ENCODE data around the gene DSTN. TPM values are rescaled to one million over a fixed set of nuclear protein-coding genes. Genes with fewer than 3 reads are reported as not detected.

DSTN gene
- 258 TPM for total RNA-seq

DNA sequence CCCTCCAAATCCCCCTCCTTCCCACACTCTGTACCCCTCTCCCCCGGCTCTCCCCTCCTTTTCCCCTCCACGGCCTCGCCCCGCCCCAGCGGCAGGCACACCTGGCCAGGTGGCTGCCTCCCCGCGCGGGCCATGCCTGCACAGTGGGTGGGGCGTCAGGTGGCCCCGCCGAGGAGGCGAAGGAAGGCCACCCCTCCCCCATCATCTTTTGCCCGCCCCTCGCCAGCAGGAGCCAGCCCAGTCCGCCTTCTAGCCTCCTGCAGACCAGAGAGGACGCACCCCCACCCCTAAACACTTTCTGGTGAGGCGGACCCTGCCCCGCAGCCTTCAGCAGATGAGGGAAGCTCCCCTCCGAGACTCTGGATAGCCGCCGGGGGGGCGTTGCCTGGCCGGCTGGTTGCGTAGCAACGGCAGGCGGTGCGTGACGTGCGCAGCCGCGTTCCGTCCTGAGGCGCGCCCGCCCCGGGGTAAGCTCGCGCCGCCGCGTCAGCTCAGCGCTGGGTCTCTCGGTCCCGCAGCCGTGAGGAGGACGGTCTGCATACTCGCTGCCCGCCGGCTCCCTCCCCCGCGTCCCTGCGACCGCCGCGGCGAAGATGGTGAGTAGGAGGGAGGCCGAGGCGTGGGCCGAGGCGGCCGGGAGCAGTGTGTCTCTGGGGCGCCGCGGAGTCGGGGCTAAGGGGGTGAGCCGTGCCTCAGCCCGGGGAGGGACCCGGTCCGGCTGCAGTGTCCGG is at the start of gene DSTN:
TSS of gene DSTN (plus strand) at position 460 of the 731 bp plus-strand sequence. CDS start at position 594, 134 bp downstream.
- peak; percentile 95 to 96 for DNase-seq (ENCODE audit: low spot score in 2 of 2)
- FAIRE-seq = no peak

DNA sequence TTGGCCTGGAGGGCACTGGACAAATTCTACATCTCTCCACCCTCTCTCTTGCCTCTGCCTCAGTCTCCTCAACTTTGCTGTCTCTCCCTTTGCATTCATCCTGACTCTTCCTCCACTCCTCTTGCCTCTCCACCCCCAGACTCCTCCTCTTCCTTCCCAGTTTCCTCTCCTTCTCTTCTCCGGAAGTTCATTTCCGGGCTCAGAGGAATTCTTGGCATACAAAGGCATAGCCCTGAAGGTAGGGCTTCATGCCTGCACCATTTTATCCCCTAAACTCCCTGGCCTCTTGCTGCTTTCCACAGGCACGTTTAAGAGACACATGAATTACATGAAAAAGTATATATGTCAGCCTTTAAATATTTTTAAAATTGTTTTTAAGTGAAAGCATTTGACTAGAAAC is 49.3 kb upstream of the DSTN start:
- DNase-seq (ENCODE audit: low spot score in 2 of 2) (no peak), FAIRE-seq (no peak)

DNA sequence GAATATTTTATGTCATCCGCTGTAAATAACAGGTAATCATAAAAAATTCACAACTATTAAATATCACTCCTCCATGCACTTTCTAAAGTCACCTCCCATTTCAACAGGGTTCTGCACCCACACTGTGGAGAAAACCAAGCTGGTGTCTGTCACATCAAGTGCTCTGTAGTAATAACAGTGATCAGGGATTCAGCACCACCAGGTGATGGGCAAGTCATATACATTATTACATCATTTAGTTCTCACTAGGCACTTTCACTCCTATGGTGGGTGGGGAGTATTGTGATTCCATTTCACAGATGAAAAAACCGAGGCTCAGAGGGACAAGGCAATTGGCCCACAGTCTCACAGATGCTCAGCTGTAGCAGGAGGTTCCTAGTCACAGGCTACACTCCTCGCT is 47.3 kb upstream of the DSTN start:
- DNase-seq (ENCODE audit: low spot score in 2 of 2) (no peak), FAIRE-seq (no peak)

DNA sequence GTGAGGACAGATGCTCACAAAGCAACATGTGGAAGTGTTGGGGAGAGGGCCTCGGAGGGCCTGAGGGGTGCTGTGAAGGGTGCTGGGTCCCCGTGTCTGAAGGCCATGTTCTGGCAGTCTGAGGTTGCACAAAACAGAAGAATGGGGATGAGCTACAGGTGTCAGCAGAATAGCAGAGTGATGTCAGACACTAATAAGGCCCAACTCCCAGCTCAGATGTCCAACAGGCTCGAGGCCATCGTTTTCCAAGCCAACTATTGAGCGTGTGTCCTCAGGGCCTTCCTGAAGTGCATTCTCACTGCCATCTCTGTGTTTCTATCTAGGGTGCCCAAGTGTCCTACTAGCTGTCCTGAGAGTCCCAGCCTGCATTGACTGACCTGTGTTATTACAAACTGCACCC is 46.5 kb upstream of the DSTN start:
- DNase-seq (ENCODE audit: low spot score in 2 of 2) = no peak
- no peak for FAIRE-seq

DNA sequence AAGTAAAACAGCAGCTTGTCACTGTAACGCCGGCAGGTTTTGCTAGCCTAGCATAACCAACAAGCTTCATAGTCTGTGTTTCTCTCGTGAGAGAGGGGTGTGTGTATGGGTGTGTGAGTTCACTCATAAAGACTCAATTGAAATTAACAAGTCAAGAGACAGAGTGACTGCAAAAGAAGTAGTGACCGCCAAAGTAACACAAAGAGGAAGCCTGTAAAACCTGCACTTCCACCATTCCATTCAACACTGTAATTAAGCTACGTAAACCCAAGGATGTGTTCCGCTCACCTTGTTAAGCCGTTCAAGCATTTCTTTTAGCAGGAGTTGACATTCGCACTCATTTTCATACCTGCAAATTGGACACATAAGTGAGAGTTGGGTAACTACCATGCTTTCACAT is 45.3 kb upstream of the DSTN start:
- no peak for FAIRE-seq
- no peak for DNase-seq (ENCODE audit: low spot score in 2 of 2)

DNA sequence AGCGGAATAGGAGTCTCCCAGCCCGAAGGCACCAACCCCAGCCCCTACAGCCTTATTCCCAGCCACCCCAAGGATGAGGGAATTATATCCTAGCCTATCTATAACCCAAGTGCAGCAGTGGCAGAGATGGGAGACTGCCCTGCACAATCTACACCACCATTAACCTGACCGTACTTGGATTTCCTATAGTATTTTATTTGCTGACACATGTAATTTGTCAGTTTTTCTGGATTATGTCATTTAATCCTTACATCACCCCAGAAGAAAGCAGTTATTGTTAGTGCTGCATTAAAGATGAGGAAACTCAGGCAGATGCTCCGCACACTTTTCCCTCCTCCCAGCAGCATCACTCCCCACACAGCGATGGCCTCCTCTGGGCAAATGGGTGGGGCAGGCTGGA is 44.7 kb upstream of the DSTN start:
- FAIRE-seq = no peak
- no peak for DNase-seq (ENCODE audit: low spot score in 2 of 2)

DNA sequence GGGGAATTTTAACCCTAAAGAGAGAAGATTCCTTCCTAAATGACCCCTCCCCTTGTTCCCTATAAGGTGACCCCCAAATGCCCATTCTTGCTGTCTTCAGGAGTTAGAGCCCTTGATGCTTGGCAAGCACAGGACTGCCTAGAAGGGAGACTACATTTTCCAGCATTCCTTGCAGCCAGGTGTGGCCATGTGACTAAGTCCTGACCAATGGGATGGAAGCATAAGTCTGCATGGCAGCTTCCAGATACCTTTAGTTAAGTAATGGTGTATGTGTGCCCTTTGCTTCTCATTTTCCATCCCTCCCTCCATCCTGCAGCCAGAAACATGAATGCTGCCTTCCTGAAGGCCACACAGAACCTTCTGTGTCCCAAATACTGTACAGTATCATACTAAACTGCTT is 44.2 kb upstream of the DSTN start:
- FAIRE-seq (no peak), DNase-seq (ENCODE audit: low spot score in 2 of 2) (no peak)

DNA sequence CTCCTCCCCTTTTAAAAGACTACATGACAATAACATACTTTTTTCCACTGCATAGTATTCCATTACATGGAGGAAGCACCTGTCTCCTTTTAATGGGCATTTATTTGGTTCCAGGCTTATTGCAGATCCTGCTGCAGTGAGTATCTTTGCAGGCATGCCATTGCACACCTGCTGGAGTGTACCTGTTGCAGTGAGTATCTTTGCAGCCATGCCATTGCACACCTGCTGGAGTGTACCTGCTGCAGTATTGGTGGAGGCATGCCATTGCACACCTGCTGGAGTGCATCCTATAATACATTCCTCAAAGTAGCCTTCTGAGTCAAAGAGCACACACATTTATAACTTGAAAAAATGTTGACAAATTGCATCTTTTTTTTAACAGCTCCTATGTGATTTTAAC is 40.3 kb upstream of the DSTN start:
- FAIRE-seq (no peak), DNase-seq (ENCODE audit: low spot score in 2 of 2) (no peak)

DNA sequence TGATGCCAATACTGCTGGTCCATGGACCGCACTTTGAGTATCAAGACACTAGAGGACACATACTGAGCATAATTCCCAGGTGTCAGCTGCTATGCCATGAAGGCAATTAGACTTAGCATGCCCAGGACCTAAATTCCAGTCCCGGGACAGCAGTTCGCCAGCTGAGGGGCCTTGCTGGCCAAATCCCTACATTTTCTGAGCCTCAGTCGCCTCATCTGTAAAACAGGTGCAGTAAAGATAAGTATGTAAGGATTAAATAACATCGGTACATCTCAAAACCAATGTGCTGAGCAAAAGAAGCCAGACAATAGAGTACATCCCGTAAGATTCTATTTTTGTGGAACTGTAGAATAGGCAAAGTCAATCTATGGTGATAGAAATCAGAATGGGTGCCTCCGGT is 39.7 kb upstream of the DSTN start:
- FAIRE-seq = no peak

DNA sequence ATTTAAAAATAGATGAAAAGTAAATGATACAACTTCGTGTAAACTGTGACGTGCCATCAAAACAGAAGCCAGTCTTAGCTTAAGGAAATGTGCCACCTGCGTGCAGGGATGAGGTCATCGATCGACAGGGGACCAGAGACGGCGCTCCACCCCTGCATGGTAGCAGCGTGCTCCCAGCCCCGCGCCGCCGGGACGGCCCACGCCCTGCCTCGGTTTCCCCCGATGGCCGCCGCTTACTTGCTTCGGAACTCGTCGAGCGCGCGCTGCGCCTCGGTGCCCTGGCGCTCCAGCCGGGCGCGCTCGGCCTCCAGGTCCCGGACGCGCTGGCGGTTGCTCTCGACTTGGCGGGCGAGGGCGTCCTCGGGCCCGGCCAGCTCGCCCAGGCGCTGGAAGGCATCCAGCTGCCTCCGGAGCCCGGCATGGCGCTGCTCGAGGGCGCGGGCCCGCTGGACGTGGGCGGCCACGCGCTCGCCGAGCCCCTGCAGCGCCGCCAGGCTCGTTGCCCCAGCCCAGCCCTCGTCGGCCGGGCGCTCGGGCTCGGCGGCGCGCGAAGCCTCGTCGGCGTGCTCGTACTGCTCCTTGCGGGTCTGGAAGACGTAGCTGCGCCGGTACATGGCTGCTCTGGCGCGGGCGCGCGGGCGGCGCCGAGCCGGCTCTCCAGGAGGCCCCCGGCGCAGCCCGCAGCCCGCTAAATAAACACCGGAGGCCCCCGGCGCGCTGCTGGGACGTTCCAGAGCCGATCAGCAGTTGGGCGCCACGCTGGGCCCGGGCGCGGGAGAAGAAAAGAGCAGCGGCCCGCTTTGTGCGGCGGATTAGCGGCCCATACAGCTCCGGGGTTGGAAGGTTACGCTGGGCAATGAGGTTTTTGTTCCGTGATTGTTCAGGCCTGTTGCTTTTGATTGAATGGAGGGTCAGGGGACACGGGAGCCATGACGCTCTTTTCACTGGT is 38.9 kb upstream of the DSTN start, which contains the start of gene BFSP1:
TSS of gene BFSP1 (minus strand) at position 664 of the 949 bp plus-strand sequence. CDS start at position 614, 50 bp downstream.
- peak; percentile 67 to 72 for DNase-seq (ENCODE audit: low spot score in 2 of 2)
- FAIRE-seq = no peak

More for the DNA sequence above, 39.7 kb upstream of the DSTN start:
- DNase-seq (ENCODE audit: low spot score in 2 of 2) = no peak

DNA sequence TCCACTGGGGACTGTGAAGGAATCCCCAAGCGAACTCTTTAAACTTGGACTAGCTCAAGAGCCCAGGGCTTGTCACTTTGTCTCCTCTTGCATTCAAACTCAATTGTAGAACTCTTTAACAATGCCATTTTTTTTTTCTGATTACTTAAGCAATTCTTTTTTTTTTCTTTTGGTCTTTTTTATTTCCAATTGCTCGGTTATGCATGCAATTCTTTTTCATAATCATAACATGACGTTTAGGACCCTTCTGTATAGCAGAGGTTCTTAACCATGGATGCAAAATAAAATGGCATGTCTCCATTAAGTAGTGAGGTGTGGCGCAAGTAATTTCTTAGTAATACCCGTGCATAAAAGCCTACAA is 38.2 kb upstream of the DSTN start:
- no peak for DNase-seq (ENCODE audit: low spot score in 2 of 2)
- no peak for FAIRE-seq

DNA sequence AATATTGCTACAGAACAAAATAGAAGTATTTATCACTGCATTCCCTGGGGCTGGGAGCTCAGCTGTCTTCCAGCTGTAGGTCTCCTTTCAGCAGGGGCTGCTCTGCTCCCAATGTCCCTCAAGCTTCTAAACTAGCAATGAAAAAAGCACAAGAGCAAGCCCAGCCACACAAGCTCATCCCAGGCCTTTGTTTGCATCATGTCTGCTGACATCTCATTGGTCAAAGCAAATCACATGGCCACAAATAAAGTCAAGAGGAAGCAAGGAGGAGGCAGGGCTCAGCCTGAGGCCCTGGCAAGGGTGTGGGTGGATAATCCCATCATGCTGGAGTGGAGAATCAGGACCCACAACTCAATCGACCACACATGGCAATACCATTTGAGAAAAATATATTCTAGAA is 36.5 kb upstream of the DSTN start:
- peak in 1 of 2 donors; percentile 23 for DNase-seq (ENCODE audit: low spot score in 2 of 2)
- FAIRE-seq = no peak

DNA sequence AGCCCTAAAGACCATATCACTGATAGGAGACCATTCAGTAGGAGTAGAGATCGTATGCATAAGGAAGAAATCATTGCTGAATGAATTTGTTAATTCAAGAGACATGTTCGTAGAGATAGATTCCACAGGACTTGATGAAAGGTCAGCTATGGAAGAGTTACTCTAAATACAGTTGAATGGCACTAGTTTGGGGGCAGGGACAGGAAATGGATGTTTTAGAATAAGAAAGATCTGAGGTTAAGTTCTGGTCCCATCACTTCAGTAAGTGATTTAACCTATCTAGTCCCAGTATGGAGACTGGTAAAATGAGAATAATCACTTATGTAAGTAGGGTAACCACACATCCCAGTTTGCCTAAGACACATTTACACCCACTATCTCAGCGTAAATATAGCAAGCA is 35.8 kb upstream of the DSTN start:
- DNase-seq (ENCODE audit: low spot score in 2 of 2) (no peak), FAIRE-seq (no peak)

DNA sequence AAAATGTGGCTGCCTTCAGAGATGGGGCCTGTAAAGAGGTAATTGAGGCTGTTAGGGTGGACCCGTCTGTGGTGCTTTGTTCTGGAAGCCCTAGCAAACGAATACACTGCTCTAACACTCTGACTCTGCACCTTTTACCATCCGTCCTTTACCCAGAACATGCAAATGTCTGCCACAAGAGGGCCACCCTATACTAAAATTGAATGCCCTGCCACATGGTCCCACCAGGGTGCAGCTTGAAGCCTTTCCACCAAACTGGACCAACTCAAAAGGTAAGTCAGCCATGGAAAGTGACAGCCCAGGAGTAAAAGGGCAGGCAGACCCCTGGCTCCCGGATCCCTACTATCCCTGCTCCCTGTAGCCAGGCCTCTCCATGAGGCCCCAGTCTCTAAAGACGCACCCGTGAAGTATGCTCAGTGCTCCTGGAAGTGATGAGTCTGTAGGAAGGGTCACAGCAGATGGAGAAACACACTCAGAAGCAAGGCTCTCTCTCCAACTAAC is 32.9 kb upstream of the DSTN start:
- DNase-seq (ENCODE audit: low spot score in 2 of 2) (peak; percentile 58 to 71), FAIRE-seq (no peak)

DNA sequence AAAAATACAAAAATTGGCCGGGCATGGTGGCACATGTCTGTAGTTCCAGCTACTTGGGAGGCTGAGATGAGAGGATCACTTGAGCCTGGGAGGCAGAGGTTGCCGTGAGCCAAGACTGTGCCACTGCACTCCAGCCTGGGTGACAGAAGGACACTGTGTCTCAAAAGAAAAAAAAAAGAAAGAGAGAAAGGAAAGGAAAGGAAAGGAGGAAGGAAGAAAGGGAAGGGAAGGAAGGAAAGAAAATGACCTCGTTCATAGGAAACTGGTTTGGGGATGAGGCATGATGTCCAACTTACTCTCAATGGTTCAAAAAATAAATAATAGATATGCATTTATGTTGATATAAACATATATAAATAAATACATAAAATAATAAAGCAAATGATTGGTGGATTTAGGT is 31.9 kb upstream of the DSTN start:
- FAIRE-seq (no peak), DNase-seq (ENCODE audit: low spot score in 2 of 2) (no peak)

DNA sequence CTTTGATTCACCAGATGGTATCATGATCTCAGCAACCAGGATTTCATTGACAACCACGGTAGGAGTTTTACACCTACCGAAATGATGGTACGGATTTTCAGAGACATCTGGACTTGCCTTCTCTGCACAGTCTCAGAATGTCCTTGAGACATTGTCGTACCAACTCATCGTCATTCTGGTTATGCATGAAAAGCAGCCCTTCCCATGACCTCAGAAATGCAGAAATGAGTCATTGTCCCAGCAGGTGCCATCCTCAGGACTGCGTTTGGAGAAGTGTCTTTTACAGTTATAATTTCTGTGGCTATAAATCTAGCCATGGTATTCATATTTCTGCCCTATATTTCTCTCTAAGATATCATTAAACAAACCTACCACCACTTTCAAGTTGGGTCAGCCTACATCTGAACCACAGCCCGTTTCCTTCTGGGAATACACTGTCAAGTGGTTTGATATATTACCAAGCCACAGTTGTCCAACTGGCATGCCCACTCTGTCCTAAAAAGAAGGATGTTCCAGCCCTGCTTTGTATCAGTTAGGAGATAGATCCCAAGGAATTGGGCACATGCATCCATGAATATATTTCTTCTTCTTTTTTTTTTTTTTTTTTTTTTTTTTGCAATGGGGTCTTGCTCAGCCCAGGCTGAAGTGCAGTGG is 31.2 kb upstream of the DSTN start:
- FAIRE-seq (no peak), DNase-seq (ENCODE audit: low spot score in 2 of 2) (no peak)

DNA sequence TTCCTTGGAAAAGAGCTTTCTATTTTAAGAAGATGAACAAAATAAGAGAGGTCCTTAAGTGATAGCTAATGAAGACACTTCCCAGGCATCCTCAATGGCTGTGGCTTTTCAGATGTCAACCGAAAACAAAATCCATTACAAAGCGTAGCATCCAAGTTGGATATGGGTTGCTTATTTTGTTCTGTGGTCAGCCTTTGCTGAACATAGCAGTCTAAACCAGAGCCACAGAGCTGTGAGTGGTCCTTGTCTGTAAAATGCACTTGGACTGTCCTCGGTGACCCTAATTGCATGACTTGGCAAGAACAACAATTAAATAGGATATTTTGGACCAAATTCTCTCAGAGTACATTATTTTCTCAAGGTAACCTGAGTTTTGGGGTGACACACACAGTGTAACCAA is 28.3 kb upstream of the DSTN start:
- no peak for FAIRE-seq
- DNase-seq (ENCODE audit: low spot score in 2 of 2) = no peak

DNA sequence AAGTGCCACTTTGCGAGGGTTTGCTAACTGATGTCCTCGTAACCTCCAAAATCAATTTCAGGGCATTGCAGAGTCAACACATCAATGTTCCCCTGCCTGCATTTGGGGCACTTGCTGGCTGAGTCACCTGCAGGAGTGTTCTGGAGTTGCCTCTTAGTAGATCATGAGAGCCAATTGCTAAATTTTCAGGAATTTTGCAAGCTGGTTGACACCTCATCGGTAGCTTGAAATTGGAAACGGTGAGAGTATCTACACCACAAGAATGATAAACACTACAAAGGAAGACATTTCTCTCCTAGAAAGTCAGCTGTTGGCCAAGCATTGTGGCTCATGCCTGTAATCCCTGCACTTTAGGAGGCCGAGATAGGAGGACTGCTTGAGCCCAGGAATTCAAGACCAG is 27.9 kb upstream of the DSTN start:
- DNase-seq (ENCODE audit: low spot score in 2 of 2) (no peak), FAIRE-seq (no peak)

DNA sequence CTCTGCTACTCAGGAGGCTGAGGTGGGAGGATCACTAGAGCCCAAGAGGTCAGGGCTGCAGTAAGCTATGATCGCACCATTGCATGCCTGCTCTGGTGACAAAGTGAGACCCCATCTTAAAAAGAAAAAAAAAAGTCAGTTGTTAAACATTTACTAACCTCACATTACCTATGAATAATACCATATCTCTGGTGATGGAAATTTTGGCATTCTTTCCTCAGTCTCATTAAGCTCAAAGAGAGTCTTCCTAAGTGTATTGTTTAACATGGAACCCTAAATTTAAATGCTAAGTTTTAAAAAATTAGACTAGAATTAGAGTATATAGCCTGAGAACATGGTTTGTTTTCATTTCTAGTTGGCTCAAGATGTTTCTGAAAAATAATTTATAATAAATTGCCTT is 27.4 kb upstream of the DSTN start:
- FAIRE-seq = no peak
- no peak for DNase-seq (ENCODE audit: low spot score in 2 of 2)

DNA sequence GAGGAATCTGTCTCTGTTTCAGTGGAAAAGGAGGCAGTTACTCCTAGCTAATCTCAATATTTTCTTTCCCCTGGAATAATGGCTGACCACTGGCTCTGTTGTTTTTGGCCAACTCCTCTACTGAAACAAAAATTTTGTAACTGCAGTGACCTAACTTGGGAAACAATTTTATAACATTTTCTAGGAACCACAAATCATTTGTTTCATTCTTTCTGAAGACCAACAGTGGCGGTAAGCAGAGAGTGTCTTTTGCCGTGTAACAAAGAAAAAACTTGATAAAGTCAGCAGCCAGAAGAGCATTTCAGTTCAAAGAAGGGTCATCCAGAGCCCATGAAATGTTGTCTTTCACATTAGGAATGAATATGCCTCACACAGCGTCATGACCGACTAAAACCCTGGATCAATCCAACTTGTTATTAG is 26.9 kb upstream of the DSTN start:
- no peak for DNase-seq (ENCODE audit: low spot score in 2 of 2)
- FAIRE-seq = no peak

DNA sequence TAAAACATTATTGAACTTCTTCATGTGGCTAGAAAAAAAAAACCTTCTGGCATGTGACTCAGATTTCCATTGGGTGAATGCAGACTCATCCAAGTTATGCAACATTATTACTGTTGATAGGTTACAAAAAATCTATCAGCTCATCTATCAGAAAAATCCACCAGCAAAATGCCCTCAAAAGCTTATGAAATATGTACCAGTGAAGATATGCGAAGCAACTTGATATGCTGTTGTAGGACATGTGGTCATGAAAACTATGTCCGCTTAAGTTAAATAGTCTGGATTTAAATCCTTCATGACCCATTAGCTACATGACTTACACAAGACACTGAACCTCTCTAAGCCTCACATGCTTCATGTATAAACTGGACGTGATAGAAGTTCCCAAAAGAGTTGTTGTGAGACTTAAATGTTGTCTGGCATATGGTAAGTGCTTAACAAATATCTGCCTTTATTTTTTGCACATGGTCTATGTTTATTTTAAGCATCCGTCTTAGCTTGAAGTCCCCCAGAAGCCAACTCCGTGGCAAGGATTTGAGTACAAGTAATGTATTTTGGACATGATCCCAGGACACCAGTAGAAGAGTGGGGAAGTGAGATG is 26.2 kb upstream of the DSTN start:
- no peak for DNase-seq (ENCODE audit: low spot score in 2 of 2)
- FAIRE-seq = no peak
